ENCODE results near the gene MKNK2. TPM values are rescaled to one million over a fixed set of nuclear protein-coding genes. Genes with fewer than 3 reads are reported as not detected.
"Not testable (repeated sequence)": the region's sequence is repeated elsewhere in the genome, so short reads cannot be mapped to it uniquely, and the experiment has no call there.

MKNK2 gene
- total RNA-seq, 1 donor from 2014 or later, result 169 TPM

GRCh38 chr19:2011169-2011568, 39.9 kb downstream of the MKNK2 start:
- DNase-seq, result no peak
- intact Hi-C loops (cut with micrococcal nuclease), result loop anchor here (10.0 kb wide), 1 partner anchor 86 kb away; no protein-coding TSS in a partner anchor
- no peaks in the 10 kb centered on the region for H3K27me3 Mint-ChIP-seq
- no peaks in the 10 kb centered on the region for H3K9me3 Mint-ChIP-seq
- no peak overlapping the region for H3K4me3 Mint-ChIP-seq
- peaks cover 6% of the 10 kb centered on the region for H3K36me3 Mint-ChIP-seq (ENCODE audit: low read depth)
- H3K27ac Mint-ChIP-seq, result no peak overlapping the region
- peaks cover 4% of the 10 kb centered on the region for H3K4me1 Mint-ChIP-seq

DNA sequence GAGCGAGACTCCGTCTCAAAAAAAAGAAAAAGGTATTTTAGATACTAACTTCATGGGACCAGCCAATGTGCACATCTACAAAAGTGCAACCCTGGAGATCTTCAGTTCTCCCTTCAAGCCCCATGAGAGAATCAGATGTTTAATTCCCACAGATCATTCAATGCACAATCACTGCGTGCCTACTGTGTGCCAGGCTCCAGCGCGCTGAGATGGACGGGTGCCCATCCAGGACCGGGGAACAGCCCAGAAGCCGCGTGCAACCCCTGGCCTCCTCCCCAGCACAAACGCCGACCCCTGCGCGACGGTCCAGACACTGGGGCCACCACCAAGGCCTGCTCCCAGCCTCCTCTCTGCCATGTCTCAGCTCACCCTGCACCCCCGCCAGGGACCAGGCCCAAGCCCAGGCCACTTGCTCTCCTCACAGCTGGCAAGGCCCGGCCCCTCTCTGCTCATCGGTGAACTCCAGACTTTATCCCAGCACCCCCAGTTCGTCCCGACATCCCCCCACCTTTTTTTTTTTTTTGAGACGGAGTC, 40.8 kb downstream of the MKNK2 start:
- Mint-ChIP-seq H3K27me3 (no peaks in the 10 kb centered on the region), H3K36me3 (ENCODE audit: low read depth) (peaks cover 6% of the 10 kb centered on the region), H3K4me1 (peaks cover 2% of the 10 kb centered on the region), H3K4me3 (no peak overlapping the region), H3K9me3 (no peaks in the 10 kb centered on the region), H3K27ac (no peak overlapping the region)
- DNase-seq, result no peak
- intact Hi-C loops (cut with micrococcal nuclease), result loop anchor here (10.0 kb wide), 1 partner anchor 85 kb away; no protein-coding TSS in a partner anchor

DNA sequence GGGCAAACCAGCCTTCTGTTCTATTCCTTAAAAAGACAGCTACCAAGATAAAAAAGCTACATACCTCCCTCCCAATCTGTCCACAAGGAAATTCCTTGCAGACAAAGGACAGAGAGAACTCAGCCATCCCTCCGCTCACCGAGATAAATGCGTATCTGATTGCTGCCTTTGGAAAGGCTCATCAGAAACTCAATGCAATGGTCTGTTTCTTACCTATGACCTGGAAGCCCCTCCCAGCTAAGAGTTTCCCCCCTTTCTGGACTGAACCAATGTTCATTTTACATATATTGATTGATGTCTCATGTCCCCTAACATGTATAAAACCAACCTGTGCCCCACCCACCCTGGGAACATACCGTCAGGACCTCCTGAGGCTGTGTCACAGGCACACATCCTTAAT, 47.2 kb downstream of the MKNK2 start:
- Mint-ChIP-seq H3K4me1 (no peaks in the 10 kb centered on the region), H3K9me3 (no peaks in the 10 kb centered on the region), H3K27me3 (no peaks in the 10 kb centered on the region), H3K4me3 (no peak overlapping the region), H3K36me3 (ENCODE audit: low read depth) (peaks cover 10% of the 10 kb centered on the region), H3K27ac (no peak overlapping the region)
- intact Hi-C loops (cut with micrococcal nuclease), result no loop called here
- DNase-seq, result no peak

- H3K4me1 Mint-ChIP-seq, result no peaks in the 10 kb centered on the region
- H3K27me3 Mint-ChIP-seq, result no peaks in the 10 kb centered on the region
- DNase-seq, result no peak
- H3K4me3 Mint-ChIP-seq, result no peak overlapping the region
- intact Hi-C loops (cut with micrococcal nuclease), result no loop called here
- H3K9me3 Mint-ChIP-seq, result no peaks in the 10 kb centered on the region
- H3K27ac Mint-ChIP-seq, result no peak overlapping the region
- peaks cover 21% of the 10 kb centered on the region for H3K36me3 Mint-ChIP-seq (ENCODE audit: low read depth)
Measured at GRCh38 chr19:1999856-2000515, 51.1 kb downstream of the MKNK2 start.

GRCh38 chr19:1998712-1999708, 52.0 kb downstream of the MKNK2 start:
- no peak overlapping the region for H3K27ac Mint-ChIP-seq
- peaks cover 23% of the 10 kb centered on the region for H3K36me3 Mint-ChIP-seq (ENCODE audit: low read depth)
- H3K27me3 Mint-ChIP-seq, result no peaks in the 10 kb centered on the region
- H3K4me3 Mint-ChIP-seq, result no peak overlapping the region
- no peaks in the 10 kb centered on the region for H3K4me1 Mint-ChIP-seq
- intact Hi-C loops (cut with micrococcal nuclease), result no loop called here
- DNase-seq, result no peak
- H3K9me3 Mint-ChIP-seq, result no peaks in the 10 kb centered on the region

GRCh38 chr19:1997353-1998233, 53.5 kb downstream of the MKNK2 start:
- DNase-seq, result no peak
- intact Hi-C loops (cut with micrococcal nuclease), result no loop called here
- Mint-ChIP-seq H3K27me3 (no peaks in the 10 kb centered on the region), H3K36me3 (ENCODE audit: low read depth) (peaks cover 24% of the 10 kb centered on the region), H3K4me3 (no peak overlapping the region), H3K27ac (no peak overlapping the region), H3K9me3 (no peaks in the 10 kb centered on the region), H3K4me1 (no peaks in the 10 kb centered on the region)

DNA sequence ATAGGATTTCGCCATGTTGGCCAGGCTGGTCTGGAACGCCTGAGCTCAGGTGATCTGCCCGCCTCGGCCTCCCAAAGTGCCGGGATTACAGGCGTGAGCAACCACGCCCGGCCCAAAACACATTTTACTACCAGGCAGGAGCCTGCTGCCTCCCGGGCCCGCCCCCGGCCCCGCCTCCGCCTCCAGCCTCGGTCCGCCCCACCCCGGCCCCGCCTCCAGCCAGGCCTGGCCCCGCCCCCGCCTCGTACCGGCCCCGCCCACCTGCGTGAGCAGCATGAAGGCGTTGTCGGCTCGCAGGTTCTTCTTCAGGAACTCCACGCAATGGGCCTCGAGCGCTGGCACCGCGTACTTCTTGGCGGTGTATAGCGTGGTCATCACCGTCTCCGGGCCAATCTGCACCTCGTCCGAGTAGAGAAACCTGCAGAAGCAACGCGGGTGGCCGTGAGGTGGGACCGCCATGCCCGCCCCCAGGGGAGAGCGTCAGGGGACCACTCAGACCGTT, 58.2 kb downstream of the MKNK2 start:
- Mint-ChIP-seq H3K4me1 (no peaks in the 10 kb centered on the region), H3K27me3 (no peaks in the 10 kb centered on the region), H3K4me3 (no peak overlapping the region), H3K27ac (no peak overlapping the region), H3K36me3 (ENCODE audit: low read depth) (peaks cover 21% of the 10 kb centered on the region), H3K9me3 (no peaks in the 10 kb centered on the region)
- intact Hi-C loops (cut with micrococcal nuclease), result no loop called here
- no peak for DNase-seq

DNA sequence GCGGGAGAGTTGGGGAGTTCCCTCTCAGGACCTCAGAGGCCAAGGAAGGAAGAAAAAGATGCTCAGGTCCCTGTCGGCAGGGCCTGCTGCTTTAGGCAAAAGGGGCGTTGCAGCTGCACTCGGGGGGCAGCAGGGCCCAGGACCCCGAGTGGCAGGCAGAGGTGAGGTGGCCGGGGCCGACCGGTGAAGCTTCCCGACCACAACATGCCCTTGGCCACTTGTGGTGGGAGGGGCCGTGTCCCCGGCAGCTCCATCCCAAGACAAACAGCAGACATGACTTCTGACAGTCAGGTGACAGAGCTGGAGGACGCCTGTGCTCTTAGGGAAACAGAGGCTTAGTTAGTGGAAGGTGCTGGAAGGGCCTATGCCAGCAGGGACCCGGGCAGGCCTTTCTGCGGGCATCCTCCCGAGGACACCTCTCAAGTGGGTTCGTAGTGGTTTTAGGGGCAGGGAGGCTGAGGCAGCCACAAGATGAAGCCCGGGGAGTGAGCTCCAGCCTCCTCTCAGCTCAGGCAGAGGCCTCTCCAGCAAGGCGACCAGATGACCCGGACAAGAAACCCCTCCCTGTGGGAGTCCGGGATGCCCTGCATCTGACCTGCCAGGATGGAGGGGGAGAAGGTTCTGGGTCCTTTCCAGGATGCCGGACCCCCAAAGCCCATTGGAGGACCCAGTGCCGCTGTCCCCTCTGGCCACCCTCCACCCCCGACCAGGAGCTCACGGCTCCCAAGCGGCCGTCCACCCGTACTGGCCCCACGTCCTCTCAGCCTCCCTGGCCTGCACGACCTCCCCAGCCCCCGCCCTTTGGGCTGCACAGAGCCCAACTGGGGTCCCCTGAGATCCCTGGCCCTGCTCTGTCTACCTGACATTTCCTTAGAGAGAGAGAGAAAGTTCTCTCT, 59.8 kb downstream of the MKNK2 start:
- Mint-ChIP-seq H3K9me3 (no peaks in the 10 kb centered on the region), H3K27me3 (no peaks in the 10 kb centered on the region), H3K36me3 (ENCODE audit: low read depth) (peaks cover 22% of the 10 kb centered on the region), H3K27ac (no peak overlapping the region), H3K4me3 (no peak overlapping the region), H3K4me1 (no peaks in the 10 kb centered on the region)
- no peak for DNase-seq
- intact Hi-C loops (cut with micrococcal nuclease), result no loop called here

GRCh38 chr19:1990230-1991017, 60.6 kb downstream of the MKNK2 start:
- DNase-seq, result no peak
- peaks cover 17% of the 10 kb centered on the region for H3K36me3 Mint-ChIP-seq (ENCODE audit: low read depth)
- no peak overlapping the region for H3K4me3 Mint-ChIP-seq
- H3K27ac Mint-ChIP-seq, result no peak overlapping the region
- intact Hi-C loops (cut with micrococcal nuclease), result no loop called here
- no peaks in the 10 kb centered on the region for H3K9me3 Mint-ChIP-seq
- H3K4me1 Mint-ChIP-seq, result no peaks in the 10 kb centered on the region
- H3K27me3 Mint-ChIP-seq, result no peaks in the 10 kb centered on the region

GRCh38 chr19:1989513-1990229, 61.4 kb downstream of the MKNK2 start:
- Mint-ChIP-seq H3K4me1 (no peaks in the 10 kb centered on the region), H3K27me3 (no peaks in the 10 kb centered on the region), H3K9me3 (no peaks in the 10 kb centered on the region), H3K4me3 (no peak overlapping the region), H3K36me3 (ENCODE audit: low read depth) (peaks cover 21% of the 10 kb centered on the region), H3K27ac (no peak overlapping the region)
- no peak for DNase-seq
- intact Hi-C loops (cut with micrococcal nuclease), result no loop called here

- H3K9me3 Mint-ChIP-seq; H3K27ac Mint-ChIP-seq; H3K27me3 Mint-ChIP-seq; DNase-seq; H3K4me3 Mint-ChIP-seq; intact Hi-C loops (cut with micrococcal nuclease); H3K4me1 Mint-ChIP-seq: not testable (repeated sequence)
- peaks cover 21% of the 10 kb centered on the region for H3K36me3 Mint-ChIP-seq (ENCODE audit: low read depth)
Measured at GRCh38 chr19:1988464-1988863, 62.6 kb downstream of the MKNK2 start.

Data from activated CD4-positive, alpha-beta T cell treated with anti-CD3 and anti-CD28 coated beads, Interleukin-2, amount 10 ng/mL, durations not matched to agents 24 days and 14 days (primary cell).